Right atrium auricular region (tissue), 2 donors: Measurements from ENCODE around the gene ANAPC2. TPM values are rescaled to one million over a fixed set of nuclear protein-coding genes. Genes with fewer than 3 reads are reported as not detected.
A peak's percentile ranks its signal among the peaks of the same experiment; 100 is the strongest.

ENCODE experiments used
- DNase-seq: peaks from one replicate; pipeline ENCODE4 v3.0.0-alpha.2; 2019; ENCODE audit warnings: low spot score
- H3K27ac ChIP-seq, 2 donors: fragments of 200-600 bp; sonication (generic); 1 replicate in 1 of 2; 2 replicates in 1 of 2; pipeline ENCODE4 v1.5.1; 2016 to 2019
- H3K27me3 ChIP-seq, 2 donors: fragments of 200-600 bp; sonication (generic); one replicate each; pipeline versions ENCODE4 v1.5.1 to v1.6.0; 2017 to 2019
- H3K36me3 ChIP-seq: fragments of 200-600 bp; sonication (generic); one replicate; pipeline ENCODE4 v1.5.1; 2016
- H3K4me1 ChIP-seq, 2 donors: fragments of 200-600 bp; sonication (generic); one replicate each; pipeline versions ENCODE4 v1.5.1 to v1.6.0; 2017 to 2019
- H3K4me3 ChIP-seq, 2 donors: fragments of 200-600 bp; sonication (generic); 1 replicate in 1 of 2; 2 replicates in 1 of 2; pipeline ENCODE4 v1.5.1; 2017 to 2019; ENCODE audit warnings: mild to moderate bottlenecking in 1 of 2, moderate library complexity in 1 of 2
- H3K9me3 ChIP-seq, 2 donors: fragments of 200-600 bp; sonication (generic); one replicate each; pipeline ENCODE4 v1.5.1; 2019
- total RNA-seq, 2 donors: library from RNA; depleted of rRNA; stranded (reverse); fragments of >200 nt; gene quantifications; one replicate each; pipeline ENCODE4 v1.1.0, GENCODE V29; 2016
- TF ChIP-seq, protein P1 (sequence below), 2 donors: fragments of 200-600 bp; sonication (generic); IDR thresholded peaks; one replicate each; pipeline ENCODE4 v1.5.1; 2019; ENCODE audit warnings: antibody characterized with exemption in 2 of 2

Gene ANAPC2
- total RNA-seq, 2 donors from 2014 or later: 10.8 to 12.1 TPM

DNA sequence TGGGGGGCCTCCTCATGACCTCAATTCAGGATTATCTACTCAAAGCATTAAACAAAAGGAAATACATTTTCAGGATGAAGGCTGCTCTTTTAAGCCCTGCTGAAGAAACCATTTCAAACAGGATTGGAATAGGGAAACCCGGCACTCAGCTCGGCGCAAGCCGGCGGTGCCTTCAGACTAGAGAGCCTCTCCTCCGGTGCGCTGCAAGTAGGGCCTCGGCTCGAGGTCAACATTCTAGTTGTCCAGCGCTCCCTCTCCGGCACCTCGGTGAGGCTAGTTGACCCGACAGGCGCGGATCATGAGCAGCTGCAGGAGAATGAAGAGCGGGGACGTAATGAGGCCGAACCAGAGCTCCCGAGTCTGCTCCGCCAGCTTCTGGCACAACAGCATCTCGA is 16.4 kb upstream of the ANAPC2 start:
- Histone ChIP-seq H3K4me1 (peaks cover 0 to 56% of the 10 kb centered on the region in 2 donors), H3K27ac (peak overlapping the region; percentile 59 to 69), H3K36me3 (no peaks in the 10 kb centered on the region), H3K4me3 (peak overlapping the region; percentile 65 to 79), H3K9me3 (no peaks in the 10 kb centered on the region), H3K27me3 (no peaks in the 10 kb centered on the region)
- TF ChIP-seq, protein P1, sequence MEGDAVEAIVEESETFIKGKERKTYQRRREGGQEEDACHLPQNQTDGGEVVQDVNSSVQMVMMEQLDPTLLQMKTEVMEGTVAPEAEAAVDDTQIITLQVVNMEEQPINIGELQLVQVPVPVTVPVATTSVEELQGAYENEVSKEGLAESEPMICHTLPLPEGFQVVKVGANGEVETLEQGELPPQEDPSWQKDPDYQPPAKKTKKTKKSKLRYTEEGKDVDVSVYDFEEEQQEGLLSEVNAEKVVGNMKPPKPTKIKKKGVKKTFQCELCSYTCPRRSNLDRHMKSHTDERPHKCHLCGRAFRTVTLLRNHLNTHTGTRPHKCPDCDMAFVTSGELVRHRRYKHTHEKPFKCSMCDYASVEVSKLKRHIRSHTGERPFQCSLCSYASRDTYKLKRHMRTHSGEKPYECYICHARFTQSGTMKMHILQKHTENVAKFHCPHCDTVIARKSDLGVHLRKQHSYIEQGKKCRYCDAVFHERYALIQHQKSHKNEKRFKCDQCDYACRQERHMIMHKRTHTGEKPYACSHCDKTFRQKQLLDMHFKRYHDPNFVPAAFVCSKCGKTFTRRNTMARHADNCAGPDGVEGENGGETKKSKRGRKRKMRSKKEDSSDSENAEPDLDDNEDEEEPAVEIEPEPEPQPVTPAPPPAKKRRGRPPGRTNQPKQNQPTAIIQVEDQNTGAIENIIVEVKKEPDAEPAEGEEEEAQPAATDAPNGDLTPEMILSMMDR (IDR thresholded peaks at IDR 0.05): no peak
- DNase-seq: no peak

DNA sequence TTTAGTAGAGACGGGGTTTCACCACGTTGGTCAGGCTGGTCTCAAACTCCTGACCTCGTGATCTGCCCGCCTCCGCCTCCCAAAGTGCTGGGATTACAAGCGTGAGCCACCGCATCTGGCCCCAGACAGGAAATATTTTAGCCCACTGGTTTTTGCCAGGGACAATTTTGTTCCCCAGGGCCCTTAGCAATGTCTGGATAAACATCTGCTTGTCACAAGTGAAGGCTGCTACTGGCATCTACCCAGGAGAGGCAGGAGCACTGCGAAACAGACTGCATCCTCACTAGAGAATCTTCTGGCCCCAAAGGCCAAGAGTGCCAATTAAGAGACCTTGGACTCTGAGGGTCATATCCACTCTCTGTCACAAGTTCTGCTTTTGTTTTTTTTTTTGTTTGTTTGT is 14.6 kb upstream of the ANAPC2 start:
- H3K27ac ChIP-seq: no peak overlapping the region
- H3K4me1 ChIP-seq: peaks cover 0 to 74% of the 10 kb centered on the region in 2 donors
- TF ChIP-seq, protein P1 (IDR thresholded peaks at IDR 0.05): no peak
- H3K27me3 ChIP-seq: no peaks in the 10 kb centered on the region
- H3K4me3 ChIP-seq: no peak overlapping the region
- DNase-seq: no peak
- no peaks in the 10 kb centered on the region for H3K9me3 ChIP-seq
- H3K36me3 ChIP-seq: no peaks in the 10 kb centered on the region

DNA sequence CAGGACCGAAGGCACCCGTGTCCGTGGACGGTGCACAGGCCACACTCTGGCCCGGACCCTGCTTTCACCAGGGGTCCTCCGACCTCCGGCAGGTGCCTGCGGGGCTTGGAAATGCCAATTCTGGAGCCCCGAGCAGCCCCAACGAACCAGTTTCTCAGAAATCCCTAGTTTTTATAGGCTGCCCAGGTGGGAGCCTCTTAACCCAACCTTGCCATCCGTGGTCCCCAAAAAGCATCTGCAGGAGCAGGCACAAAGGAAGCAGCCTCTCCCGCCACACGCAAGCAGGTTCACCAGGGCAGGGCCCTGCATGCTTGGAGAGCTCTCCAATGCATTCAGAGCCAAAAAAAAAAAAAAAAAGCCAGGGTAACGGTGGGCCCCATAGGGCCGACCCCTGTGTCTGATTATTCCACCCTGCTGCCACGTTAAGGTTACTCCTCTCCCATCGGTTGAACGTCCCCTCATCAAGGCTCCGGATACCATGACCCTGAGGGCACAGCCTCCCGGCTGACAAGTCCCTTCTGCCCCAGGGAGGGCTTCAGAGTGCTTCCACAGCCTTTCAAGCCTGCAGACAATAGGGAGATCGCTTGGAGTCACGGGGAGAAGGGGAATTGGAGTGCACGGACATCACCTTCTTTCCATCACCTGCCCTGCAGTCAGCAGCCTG is 13.0 kb upstream of the ANAPC2 start:
- no peaks in the 10 kb centered on the region for H3K36me3 ChIP-seq
- H3K4me1 ChIP-seq: peaks cover 0 to 83% of the 10 kb centered on the region in 2 donors
- TF ChIP-seq, protein P1 (IDR thresholded peaks at IDR 0.05): no peak
- H3K27me3 ChIP-seq: no peaks in the 10 kb centered on the region
- H3K9me3 ChIP-seq: no peaks in the 10 kb centered on the region
- DNase-seq: no peak
- H3K4me3 ChIP-seq: peak overlapping the region; percentile 56 to 71
- H3K27ac ChIP-seq: peak overlapping the region; percentile 73 to 75

- Histone ChIP-seq H3K36me3 (no peaks in the 10 kb centered on the region), H3K27ac (peak within 1 kb of the TSS; percentile 73 to 75), H3K4me3 (peak within 1 kb of the TSS; percentile 56 to 71), H3K4me1 (peaks cover 0 to 84% of the 10 kb centered on the region in 2 donors), H3K9me3 (no peaks in the 10 kb centered on the region), H3K27me3 (no peaks in the 10 kb centered on the region)
- TF ChIP-seq, protein P1 (IDR thresholded peaks at IDR 0.05): no peak
- peak; percentile 100 for DNase-seq
These were observed 12.2 kb upstream of the ANAPC2 start, which contains the start of gene TPRN for GRCh38 chr9:137200311-137201204. TSS of gene TPRN (minus strand) at chr9:137200741. CDS start at chr9:137200711, 30 bp downstream.

- DNase-seq: no peak
- Histone ChIP-seq H3K9me3 (no peaks in the 10 kb centered on the region), H3K4me3 (peak overlapping the region; percentile 38 to 71), H3K4me1 (peaks cover 0 to 89% of the 10 kb centered on the region in 2 donors), H3K27ac (peak overlapping the region in 1 of 2 donors; percentile 55), H3K36me3 (no peaks in the 10 kb centered on the region), H3K27me3 (no peaks in the 10 kb centered on the region)
- TF ChIP-seq, protein P1 (IDR thresholded peaks at IDR 0.05): no peak
These were observed 11.2 kb upstream of the ANAPC2 start for GRCh38 chr9:137199411-137200121.
